Right forelimb (tissue), 1 donor: ENCODE results near the gene USP17L17.
"Not testable (repeated sequence)": the region's sequence is repeated elsewhere in the genome, so short reads cannot be mapped to it uniquely, and the experiment has no call there.

Source experiments
- DNase-seq: peaks from one replicate; pipeline ENCODE4 v3.0.0-alpha.2; 2018

The USP17L17 gene, protein sequence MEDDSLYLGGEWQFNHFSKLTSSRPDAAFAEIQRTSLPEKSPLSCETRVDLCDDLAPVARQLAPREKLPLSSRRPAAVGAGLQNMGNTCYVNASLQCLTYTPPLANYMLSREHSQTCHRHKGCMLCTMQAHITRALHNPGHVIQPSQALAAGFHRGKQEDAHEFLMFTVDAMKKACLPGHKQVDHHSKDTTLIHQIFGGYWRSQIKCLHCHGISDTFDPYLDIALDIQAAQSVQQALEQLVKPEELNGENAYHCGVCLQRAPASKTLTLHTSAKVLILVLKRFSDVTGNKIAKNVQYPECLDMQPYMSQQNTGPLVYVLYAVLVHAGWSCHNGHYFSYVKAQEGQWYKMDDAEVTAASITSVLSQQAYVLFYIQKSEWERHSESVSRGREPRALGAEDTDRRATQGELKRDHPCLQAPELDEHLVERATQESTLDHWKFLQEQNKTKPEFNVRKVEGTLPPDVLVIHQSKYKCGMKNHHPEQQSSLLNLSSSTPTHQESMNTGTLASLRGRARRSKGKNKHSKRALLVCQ

DNA sequence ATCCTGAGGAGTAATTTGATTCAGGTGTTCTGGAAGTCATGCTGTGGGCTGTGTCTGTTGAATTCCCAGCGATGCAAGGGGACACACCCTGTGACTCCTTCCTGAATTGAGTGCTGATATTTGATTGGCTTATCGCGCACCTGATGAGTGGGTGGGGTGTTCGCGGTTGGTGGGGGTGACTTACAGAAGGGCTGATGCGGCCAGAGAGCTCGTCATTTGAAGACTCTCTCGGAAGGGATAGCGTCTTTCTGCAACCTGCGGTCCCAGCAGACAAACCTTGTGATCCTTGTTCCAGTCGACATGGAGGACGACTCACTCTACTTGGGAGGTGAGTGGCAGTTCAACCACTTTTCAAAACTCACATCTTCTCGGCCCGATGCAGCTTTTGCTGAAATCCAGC is at the start of gene USP17L17:
USP17L17 (plus strand) TSS at position 301 of the 400 bp plus-strand sequence; CDS start at position 301, 0 bp downstream.
- not testable (repeated sequence) for DNase-seq

DNA sequence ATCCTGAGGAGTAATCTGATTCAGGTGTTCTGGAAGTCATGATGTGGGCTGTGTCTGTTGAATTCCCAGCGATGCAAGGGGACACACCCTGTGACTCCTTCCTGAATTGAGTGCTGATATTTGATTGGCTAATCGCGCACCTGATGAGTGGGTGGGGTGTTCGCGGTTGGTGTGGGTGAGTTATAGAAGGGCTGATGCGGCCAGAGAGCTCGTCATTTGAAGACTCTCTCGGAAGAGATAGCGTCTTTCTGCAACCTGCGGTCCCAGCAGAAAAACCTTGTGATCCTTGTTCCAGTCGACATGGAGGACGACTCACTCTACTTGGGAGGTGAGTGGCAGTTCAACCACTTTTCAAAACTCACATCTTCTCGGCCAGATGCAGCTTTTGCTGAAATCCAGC is 33.3 kb upstream of the USP17L17 start, which contains the start of gene USP17L10:
USP17L10 (plus strand) TSS at position 301 of the 400 bp plus-strand sequence; CDS start at position 301, 0 bp downstream.
- not testable (repeated sequence) for DNase-seq

DNA sequence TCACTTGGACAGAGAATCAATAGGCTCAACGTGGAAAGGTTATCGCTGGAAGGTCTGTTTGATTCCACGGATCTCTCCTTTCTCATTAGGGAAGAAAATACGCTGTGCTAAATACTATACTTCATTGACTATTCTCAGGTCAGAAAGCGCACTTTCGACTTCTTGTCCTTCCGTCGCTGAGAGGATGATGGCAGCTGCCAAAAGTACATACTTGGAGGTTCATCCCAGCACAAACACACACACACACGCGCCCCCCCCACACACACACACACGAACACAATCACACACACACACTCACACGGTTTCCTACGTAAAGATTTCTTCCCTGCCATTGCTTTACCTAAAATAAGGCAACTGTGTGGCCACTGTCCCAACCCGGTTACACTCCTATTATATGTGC is 29.0 kb upstream of the USP17L17 start:
- not testable (repeated sequence) for DNase-seq

DNA sequence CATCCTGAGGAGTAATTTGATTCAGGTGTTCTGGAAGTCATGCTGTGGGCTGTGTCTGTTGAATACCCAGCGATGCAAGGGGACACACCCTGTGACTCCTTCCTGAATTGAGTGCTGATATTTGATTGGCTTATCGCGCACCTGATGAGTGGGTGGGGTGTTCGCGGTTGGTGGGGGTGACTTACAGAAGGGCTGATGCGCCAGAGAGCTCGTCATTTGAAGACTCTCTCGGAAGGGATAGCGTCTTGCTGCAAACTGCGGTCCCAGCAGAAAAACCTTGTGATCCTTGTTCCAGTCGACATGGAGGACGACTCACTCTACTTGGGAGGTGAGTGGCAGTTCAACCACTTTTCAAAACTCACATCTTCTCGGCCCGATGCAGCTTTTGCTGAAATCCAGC is 28.6 kb upstream of the USP17L17 start, which contains the start of gene USP17L11:
USP17L11 (plus strand) TSS at position 301 of the 400 bp plus-strand sequence; CDS start at position 301, 0 bp downstream.
- not testable (repeated sequence) for DNase-seq

DNA sequence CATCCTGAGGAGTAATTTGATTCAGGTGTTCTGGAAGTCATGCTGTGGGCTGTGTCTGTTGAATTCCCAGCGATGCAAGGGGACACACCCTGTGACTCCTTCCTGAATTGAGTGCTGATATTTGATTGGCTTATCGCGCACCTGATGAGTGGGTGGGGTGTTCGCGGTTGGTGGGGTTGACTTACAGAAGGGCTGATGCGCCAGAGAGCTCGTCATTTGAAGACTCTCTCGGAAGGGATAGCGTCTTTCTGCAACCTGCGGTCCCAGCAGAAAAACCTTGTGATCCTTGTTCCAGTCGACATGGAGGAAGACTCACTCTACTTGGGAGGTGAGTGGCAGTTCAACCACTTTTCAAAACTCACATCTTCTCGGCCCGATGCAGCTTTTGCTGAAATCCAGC is 23.8 kb upstream of the USP17L17 start, which contains the start of gene USP17L12:
USP17L12 (plus strand) TSS at position 301 of the 400 bp plus-strand sequence; CDS start at position 301, 0 bp downstream.
- DNase-seq: not testable (repeated sequence)

DNA sequence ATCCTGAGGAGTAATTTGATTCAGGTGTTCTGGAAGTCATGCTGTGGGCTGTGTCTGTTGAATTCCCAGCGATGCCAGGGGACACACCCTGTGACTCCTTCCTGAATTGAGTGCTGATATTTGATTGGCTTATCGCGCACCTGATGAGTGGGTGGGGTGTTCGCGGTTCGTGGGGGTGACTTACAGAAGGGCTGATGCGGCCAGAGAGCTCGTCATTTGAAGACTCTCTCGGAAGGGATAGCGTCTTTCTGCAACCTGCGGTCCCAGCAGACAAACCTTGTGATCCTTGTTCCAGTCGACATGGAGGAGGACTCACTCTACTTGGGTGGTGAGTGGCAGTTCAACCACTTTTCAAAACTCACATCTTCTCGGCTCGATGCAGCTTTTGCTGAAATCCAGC is 19.1 kb upstream of the USP17L17 start, which contains the start of gene USP17L13:
USP17L13 (plus strand) TSS at position 301 of the 400 bp plus-strand sequence; CDS start at position 301, 0 bp downstream.
- DNase-seq: not testable (repeated sequence)

DNA sequence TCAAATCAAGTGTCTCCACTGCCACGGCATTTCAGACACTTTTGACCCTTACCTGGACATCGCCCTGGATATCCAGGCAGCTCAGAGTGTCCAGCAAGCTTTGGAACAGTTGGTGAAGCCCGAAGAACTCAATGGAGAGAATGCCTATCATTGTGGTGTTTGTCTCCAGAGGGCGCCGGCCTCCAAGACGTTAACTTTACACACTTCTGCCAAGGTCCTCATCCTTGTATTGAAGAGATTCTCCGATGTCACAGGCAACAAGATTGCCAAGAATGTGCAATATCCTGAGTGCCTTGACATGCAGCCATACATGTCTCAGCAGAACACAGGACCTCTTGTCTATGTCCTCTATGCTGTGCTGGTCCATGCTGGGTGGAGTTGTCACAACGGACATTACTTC is 13.4 kb upstream of the USP17L17 start:
- not testable (repeated sequence) for DNase-seq

DNA sequence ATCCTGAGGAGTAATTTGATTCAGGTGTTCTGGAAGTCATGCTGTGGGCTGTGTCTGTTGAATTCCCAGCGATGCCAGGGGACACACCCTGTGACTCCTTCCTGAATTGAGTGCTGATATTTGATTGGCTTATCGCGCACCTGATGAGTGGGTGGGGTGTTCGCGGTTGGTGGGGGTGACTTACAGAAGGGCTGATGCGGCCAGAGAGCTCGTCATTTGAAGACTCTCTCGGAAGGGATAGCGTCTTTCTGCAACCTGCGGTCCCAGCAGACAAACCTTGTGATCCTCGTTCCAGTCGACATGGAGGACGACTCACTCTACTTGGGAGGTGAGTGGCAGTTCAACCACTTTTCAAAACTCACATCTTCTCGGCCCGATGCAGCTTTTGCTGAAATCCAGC is 9.6 kb upstream of the USP17L17 start, which contains the start of gene USP17L15:
USP17L15 (plus strand) TSS at position 301 of the 400 bp plus-strand sequence; CDS start at position 301, 0 bp downstream.
- not testable (repeated sequence) for DNase-seq

DNA sequence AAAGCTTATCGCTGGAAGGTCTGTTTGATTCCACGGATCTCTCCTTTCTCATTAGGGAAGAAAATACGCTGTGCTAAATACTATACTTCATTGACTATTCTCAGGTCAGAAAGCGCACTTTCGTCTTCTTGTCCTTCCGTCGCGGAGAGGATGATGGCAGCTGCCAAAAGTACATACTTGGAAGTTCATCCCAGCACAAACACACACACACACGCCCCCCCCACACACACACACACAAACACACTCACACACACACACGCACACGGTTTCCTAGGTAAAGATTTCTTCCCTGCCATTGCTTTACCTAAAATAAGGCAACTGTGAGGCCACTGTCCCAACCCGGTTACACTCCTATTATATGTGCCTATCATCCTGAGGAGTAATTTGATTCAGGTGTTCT is 5.2 kb upstream of the USP17L17 start:
- not testable (repeated sequence) for DNase-seq

DNA sequence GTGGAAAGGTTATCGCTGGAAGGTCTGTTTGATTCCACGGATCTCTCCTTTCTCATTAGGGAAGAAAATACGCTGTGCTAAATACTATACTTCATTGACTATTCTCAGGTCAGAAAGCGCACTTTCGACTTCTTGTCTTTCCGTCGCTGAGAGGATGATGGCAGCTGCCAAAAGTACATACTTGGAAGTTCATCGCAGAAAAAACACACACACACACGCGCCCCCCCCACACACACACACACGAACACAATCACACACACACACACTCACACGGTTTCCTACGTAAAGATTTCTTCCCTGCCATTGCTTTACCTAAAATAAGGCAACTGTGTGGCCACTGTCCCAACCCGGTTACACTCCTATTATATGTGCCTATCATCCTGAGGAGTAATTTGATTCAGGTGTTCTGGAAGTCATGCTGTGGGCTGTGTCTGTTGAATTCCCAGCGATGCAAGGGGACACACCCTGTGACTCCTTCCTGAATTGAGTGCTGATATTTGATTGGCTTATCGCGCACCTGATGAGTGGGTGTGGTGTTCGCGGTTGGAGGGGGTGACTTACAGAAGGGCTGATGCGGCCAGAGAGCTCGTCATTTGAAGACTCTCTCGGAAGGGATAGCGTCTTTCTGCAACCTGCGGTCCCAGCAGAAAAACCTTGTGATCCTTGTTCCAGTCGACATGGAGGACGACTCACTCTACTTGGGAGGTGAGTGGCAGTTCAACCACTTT is 4.4 kb downstream of the USP17L17 start, which contains the start of gene USP17L18:
USP17L18 (plus strand) TSS at position 678 of the 728 bp plus-strand sequence; CDS start at position 678, 0 bp downstream.
- DNase-seq: peak; percentile 18

DNA sequence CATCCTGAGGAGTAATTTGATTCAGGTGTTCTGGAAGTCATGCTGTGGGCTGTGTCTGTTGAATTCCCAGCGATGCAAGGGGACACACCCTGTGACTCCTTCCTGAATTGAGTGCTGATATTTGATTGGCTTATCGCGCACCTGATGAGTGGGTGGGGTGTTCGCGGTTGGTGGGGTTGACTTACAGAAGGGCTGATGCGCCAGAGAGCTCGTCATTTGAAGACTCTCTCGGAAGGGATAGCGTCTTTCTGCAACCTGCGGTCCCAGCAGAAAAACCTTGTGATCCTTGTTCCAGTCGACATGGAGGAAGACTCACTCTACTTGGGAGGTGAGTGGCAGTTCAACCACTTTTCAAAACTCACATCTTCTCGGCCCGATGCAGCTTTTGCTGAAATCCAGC is 9.4 kb downstream of the USP17L17 start, which contains the start of gene USP17L19:
USP17L19 (plus strand) TSS at position 301 of the 400 bp plus-strand sequence; CDS start at position 301, 0 bp downstream.
- not testable (repeated sequence) for DNase-seq

DNA sequence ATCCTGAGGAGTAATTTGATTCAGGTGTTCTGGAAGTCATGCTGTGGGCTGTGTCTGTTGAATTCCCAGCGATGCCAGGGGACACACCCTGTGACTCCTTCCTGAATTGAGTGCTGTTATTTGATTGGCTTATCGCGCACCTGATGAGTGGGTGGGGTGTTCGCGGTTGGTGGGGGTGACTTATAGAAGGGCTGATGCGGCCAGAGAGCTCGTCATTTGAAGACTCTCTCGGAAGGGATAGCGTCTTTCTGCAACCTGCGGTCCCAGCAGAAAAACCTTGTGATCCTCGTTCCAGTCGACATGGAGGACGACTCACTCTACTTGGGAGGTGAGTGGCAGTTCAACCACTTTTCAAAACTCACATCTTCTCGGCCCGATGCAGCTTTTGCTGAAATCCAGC is 14.1 kb downstream of the USP17L17 start, which contains the start of gene USP17L20:
USP17L20 (plus strand) TSS at position 301 of the 400 bp plus-strand sequence; CDS start at position 301, 0 bp downstream.
- DNase-seq: not testable (repeated sequence)

DNA sequence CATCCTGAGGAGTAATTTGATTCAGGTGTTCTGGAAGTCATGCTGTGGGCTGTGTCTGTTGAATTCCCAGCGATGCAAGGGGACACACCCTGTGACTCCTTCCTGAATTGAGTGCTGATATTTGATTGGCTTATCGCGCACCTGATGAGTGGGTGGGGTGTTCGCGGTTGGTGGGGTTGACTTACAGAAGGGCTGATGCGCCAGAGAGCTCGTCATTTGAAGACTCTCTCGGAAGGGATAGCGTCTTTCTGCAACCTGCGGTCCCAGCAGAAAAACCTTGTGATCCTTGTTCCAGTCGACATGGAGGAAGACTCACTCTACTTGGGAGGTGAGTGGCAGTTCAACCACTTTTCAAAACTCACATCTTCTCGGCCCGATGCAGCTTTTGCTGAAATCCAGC is 18.9 kb downstream of the USP17L17 start, which contains the start of gene USP17L21:
USP17L21 (plus strand) TSS at position 301 of the 400 bp plus-strand sequence; CDS start at position 301, 0 bp downstream.
- DNase-seq: not testable (repeated sequence)

DNA sequence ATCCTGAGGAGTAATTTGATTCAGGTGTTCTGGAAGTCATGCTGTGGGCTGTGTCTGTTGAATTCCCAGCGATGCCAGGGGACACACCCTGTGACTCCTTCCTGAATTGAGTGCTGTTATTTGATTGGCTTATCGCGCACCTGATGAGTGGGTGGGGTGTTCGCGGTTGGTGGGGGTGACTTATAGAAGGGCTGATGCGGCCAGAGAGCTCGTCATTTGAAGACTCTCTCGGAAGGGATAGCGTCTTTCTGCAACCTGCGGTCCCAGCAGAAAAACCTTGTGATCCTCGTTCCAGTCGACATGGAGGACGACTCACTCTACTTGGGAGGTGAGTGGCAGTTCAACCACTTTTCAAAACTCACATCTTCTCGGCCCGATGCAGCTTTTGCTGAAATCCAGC is 23.6 kb downstream of the USP17L17 start, which contains the start of gene USP17L22:
USP17L22 (plus strand) TSS at position 301 of the 400 bp plus-strand sequence; CDS start at position 301, 0 bp downstream.
- not testable (repeated sequence) for DNase-seq

DNA sequence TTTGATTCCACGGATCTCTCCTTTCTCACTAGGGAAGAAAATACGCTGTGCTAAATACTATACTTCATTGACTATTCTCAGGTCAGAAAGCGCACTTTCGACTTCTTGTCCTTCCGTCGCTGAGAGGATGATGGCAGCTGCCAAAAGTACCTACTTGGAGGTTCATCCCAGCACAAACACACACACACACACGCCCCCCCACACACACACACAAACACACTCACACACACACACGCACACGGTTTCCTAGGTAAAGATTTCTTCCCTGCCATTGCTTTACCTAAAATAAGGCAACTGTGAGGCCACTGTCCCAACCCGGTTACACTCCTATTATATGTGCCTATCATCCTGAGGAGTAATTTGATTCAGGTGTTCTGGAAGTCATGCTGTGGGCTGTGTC is 28.0 kb downstream of the USP17L17 start:
- not testable (repeated sequence) for DNase-seq
